K562 (cell line): ENCODE measurements around the gene GAB1. TPM values are rescaled to one million over a fixed set of nuclear protein-coding genes. Genes with fewer than 3 reads are reported as not detected.

Source experiments
- BACH1 ChIP-seq: fragments of 200-800 bp; sonication (Bioruptor generic); IDR thresholded peaks from 2 replicates; pipeline ENCODE4 v1.6.1; 2016; ENCODE audit warnings: missing genetic modification characterization, missing compliant biosample characterization
- HMGN3 ChIP-seq: IDR thresholded peaks from 2 replicates; pipeline ENCODE4 v1.6.1; 2011; ENCODE audit warnings: borderline replicate concordance, low read depth, mild to moderate bottlenecking, mixed read lengths, low read length; ENCODE audit not compliant: insufficient read length; ENCODE audit errors: extremely low read depth
- HSF4 ChIP-seq: fragments of 250-450 bp; sonication (Bioruptor Pico); IDR thresholded peaks from 2 replicates; pipeline ENCODE4 v2.1.2; 2022; ENCODE audit warnings: mild to moderate bottlenecking, moderate library complexity, borderline replicate concordance
- KHSRP ChIP-seq: fragments of 450-650 bp; IDR thresholded peaks from 2 replicates; pipeline ENCODE4 v1.6.1; 2017
- MTF1 ChIP-seq: fragments of 250-450 bp; sonication (Bioruptor Pico); IDR thresholded peaks from 2 replicates; pipeline ENCODE4 v1.9.0; 2021; ENCODE audit warnings: moderate library complexity, mild to moderate bottlenecking, inconsistent platforms, borderline replicate concordance
- NUFIP1 ChIP-seq: fragments of 450-650 bp; IDR thresholded peaks from 2 replicates; pipeline ENCODE4 v1.6.1; 2018; ENCODE audit not compliant: partially characterized antibody
- SREBF2 ChIP-seq: sonication (generic); formaldehyde crosslinking; IDR thresholded peaks from 2 replicates; pipeline ENCODE4 v1.4.0; 2020; ENCODE audit warnings: mild to moderate bottlenecking, missing genetic modification reagents
- polyA plus RNA-seq, 8 experiments: library from polyadenylated mRNA; depleted of rRNA in 4 of 8; stranded (reverse) in 5 of 8; unstranded in 3 of 8; fragments of >200 nt; fragmentation: Nextera tagmentation in 2 of 8; fragmentation: Illumina TruSeq in 1 of 8; extraction: Ambion mirVana in 2 of 8; extraction: Trizol in 1 of 8; gene quantifications; 2 replicates each; pipeline versions ENCODE4 v1.2.1 to v1.2.3, GENCODE V29; 2011 to 2014; ENCODE audit warnings: inconsistent platforms in 1 of 8, missing spikeins in 1 of 8
- total RNA-seq, 7 experiments: library from RNA; depleted of rRNA in 6 of 7; stranded (reverse); fragments of >200 nt in 6 of 7; fragmentation: Illumina TruSeq in 2 of 7; extraction: Trizol in 2 of 7; gene quantifications; 2 replicates each; pipeline versions ENCODE4 v1.2.1 to v1.2.3, GENCODE V29; 2011 to 2021; ENCODE audit warnings: low replicate concordance in 1 of 7
- TF ChIP-seq, protein P1 (sequence below), 2 experiments: fragments of 450-650 bp; formaldehyde crosslinking in 1 of 2; IDR thresholded peaks; 2 replicates each; pipeline versions ENCODE4 v1.4.0 to v1.6.1; 2014 to 2020; ENCODE audit warnings: mild to moderate bottlenecking in 2 of 2, borderline replicate concordance in 1 of 2, low read depth in 1 of 2
- TF ChIP-seq, protein P2 (sequence below): fragments of 150-350 bp; conservative IDR thresholded peaks from 2 replicates; pipeline ENCODE4 v1.6.1; 2014; ENCODE audit warnings: low read length
- TF ChIP-seq, protein P3 (sequence below), 2 experiments: fragments of 200-800 bp in 1 of 2; sonication (Bioruptor generic) in 1 of 2; sonication (generic) in 1 of 2; formaldehyde crosslinking in 1 of 2; IDR thresholded peaks in 1 of 2; conservative IDR thresholded peaks in 1 of 2; 2 replicates each; pipeline versions ENCODE4 v1.5.0 to v1.6.1; 2016 to 2020; ENCODE audit warnings: missing compliant biosample characterization in 1 of 2, missing genetic modification characterization in 1 of 2, missing genetic modification reagents in 1 of 2
- TF ChIP-seq, protein P4 (sequence below): fragments of 250-450 bp; sonication (Bioruptor Pico); IDR thresholded peaks from 2 replicates; pipeline ENCODE4 v1.8.0; 2022; ENCODE audit warnings: moderate library complexity, mild to moderate bottlenecking, inconsistent platforms

GAB1 gene
- total and polyA plus RNA-seq, 9 of the 15 experiments (the other 6 are each of a cell fraction or from before 2014, with no cell fraction given) = 1.3 to 14.6 (median 7.5) TPM

DNA sequence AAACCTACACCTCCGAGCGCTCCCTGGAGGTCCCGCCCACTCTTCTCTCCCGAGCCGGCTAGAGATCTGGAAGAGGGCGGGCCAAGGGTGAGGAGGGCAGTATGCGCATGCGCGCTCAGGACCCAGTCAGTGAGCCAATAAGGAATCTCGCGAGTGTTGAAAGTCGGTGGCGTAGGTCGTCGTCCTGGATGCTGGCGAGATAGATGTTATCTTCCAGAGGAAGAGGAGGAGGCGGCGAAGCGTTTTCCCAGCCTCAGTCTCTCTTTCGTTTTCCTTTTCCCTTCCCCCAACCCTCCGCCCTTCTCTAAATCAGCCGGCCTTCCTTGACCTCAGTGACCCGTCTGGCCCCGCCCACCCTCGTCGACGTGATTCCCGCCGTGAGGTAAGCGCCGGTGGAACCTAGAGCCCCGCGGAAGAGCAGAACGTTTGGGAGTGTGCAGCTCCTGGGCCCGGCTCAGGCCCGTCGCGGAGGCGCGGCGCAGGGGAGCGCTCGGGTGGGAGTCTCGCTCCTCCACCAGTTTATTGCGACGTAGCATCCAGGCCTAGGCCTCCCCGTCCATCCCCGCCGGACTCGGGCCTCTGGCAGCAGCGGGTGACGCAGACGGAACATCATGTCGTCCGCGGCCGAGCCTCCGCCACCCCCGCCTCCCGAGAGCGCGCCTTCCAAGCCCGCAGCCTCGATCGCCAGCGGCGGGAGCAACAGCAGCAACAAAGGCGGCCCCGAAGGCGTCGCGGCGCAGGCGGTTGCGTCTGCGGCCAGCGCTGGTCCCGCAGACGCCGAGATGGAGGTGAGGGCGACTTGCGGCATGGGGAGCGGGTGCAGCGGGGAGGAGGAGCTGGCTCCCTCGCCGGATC, 176.9 kb downstream of the GAB1 start, which contains the start of gene SMARCA5 (continued):
- TF ChIP-seq, protein P1, sequence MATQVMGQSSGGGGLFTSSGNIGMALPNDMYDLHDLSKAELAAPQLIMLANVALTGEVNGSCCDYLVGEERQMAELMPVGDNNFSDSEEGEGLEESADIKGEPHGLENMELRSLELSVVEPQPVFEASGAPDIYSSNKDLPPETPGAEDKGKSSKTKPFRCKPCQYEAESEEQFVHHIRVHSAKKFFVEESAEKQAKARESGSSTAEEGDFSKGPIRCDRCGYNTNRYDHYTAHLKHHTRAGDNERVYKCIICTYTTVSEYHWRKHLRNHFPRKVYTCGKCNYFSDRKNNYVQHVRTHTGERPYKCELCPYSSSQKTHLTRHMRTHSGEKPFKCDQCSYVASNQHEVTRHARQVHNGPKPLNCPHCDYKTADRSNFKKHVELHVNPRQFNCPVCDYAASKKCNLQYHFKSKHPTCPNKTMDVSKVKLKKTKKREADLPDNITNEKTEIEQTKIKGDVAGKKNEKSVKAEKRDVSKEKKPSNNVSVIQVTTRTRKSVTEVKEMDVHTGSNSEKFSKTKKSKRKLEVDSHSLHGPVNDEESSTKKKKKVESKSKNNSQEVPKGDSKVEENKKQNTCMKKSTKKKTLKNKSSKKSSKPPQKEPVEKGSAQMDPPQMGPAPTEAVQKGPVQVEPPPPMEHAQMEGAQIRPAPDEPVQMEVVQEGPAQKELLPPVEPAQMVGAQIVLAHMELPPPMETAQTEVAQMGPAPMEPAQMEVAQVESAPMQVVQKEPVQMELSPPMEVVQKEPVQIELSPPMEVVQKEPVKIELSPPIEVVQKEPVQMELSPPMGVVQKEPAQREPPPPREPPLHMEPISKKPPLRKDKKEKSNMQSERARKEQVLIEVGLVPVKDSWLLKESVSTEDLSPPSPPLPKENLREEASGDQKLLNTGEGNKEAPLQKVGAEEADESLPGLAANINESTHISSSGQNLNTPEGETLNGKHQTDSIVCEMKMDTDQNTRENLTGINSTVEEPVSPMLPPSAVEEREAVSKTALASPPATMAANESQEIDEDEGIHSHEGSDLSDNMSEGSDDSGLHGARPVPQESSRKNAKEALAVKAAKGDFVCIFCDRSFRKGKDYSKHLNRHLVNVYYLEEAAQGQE (IDR thresholded peaks at IDR 0.05; ENCODE audit: borderline replicate concordance) = no peak
- TF ChIP-seq, protein P1 (CRISPR knock-in tag; IDR thresholded peaks at IDR 0.05; ENCODE audit: low read depth) = no peak
- no peak for TF ChIP-seq BACH1 (tag)
- no peak for TF ChIP-seq MTF1
- TF ChIP-seq, protein P2, sequence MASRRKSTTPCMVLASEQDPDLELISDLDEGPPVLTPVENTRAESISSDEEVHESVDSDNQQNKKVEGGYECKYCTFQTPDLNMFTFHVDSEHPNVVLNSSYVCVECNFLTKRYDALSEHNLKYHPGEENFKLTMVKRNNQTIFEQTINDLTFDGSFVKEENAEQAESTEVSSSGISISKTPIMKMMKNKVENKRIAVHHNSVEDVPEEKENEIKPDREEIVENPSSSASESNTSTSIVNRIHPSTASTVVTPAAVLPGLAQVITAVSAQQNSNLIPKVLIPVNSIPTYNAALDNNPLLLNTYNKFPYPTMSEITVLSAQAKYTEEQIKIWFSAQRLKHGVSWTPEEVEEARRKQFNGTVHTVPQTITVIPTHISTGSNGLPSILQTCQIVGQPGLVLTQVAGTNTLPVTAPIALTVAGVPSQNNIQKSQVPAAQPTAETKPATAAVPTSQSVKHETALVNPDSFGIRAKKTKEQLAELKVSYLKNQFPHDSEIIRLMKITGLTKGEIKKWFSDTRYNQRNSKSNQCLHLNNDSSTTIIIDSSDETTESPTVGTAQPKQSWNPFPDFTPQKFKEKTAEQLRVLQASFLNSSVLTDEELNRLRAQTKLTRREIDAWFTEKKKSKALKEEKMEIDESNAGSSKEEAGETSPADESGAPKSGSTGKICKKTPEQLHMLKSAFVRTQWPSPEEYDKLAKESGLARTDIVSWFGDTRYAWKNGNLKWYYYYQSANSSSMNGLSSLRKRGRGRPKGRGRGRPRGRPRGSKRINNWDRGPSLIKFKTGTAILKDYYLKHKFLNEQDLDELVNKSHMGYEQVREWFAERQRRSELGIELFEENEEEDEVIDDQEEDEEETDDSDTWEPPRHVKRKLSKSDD = peak; percentile 73; the same call in 1 of the 2 replicates
- TF ChIP-seq, protein P3, sequence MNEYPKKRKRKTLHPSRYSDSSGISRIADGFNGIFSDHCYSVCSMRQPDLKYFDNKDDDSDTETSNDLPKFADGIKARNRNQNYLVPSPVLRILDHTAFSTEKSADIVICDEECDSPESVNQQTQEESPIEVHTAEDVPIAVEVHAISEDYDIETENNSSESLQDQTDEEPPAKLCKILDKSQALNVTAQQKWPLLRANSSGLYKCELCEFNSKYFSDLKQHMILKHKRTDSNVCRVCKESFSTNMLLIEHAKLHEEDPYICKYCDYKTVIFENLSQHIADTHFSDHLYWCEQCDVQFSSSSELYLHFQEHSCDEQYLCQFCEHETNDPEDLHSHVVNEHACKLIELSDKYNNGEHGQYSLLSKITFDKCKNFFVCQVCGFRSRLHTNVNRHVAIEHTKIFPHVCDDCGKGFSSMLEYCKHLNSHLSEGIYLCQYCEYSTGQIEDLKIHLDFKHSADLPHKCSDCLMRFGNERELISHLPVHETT (CRISPR knock-in tag; conservative IDR thresholded peaks at IDR 0.05 in 1 of 2, IDR thresholded peaks at IDR 0.05 in 1 of 2) = no peak; a peak in 1 of 4 replicates
- no peak for TF ChIP-seq HSF4 (CRISPR knock-in tag)
- TF ChIP-seq SREBF2 (CRISPR knock-in tag) = no peak
- no peak for TF ChIP-seq HMGN3
- TF ChIP-seq KHSRP = no peak
- no peak for TF ChIP-seq NUFIP1
- TF ChIP-seq, protein P4, sequence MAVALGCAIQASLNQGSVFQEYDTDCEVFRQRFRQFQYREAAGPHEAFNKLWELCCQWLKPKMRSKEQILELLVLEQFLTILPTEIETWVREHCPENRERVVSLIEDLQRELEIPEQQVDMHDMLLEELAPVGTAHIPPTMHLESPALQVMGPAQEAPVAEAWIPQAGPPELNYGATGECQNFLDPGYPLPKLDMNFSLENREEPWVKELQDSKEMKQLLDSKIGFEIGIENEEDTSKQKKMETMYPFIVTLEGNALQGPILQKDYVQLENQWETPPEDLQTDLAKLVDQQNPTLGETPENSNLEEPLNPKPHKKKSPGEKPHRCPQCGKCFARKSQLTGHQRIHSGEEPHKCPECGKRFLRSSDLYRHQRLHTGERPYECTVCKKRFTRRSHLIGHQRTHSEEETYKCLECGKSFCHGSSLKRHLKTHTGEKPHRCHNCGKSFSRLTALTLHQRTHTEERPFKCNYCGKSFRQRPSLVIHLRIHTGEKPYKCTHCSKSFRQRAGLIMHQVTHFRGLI (CRISPR knock-in tag) = no peak
